ENCODE data around the gene FCRL4.

Gene FCRL4

DNA sequence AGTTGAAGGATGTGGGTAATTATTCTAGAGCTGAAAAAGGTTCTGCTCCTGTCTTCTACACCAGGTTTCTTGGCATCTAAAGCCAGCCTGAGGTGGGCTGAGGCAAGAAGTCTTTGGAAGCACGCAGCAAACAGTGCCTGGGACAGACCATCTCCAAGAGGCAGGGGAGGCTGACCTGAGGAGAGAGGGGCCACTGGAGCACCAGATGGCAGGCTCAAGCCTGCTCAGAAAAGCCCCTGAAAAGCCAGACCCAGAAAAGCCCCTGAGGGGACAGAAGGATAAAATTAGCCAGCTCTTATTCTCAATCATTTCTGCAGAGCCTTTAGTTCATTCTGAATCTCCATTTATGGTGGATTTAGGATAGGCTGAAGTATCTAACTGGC, 17.1 kb downstream of the FCRL4 start:
- no peak for DNase-seq (ENCODE audit: low read depth)
- TF ChIP-seq, protein P1, sequence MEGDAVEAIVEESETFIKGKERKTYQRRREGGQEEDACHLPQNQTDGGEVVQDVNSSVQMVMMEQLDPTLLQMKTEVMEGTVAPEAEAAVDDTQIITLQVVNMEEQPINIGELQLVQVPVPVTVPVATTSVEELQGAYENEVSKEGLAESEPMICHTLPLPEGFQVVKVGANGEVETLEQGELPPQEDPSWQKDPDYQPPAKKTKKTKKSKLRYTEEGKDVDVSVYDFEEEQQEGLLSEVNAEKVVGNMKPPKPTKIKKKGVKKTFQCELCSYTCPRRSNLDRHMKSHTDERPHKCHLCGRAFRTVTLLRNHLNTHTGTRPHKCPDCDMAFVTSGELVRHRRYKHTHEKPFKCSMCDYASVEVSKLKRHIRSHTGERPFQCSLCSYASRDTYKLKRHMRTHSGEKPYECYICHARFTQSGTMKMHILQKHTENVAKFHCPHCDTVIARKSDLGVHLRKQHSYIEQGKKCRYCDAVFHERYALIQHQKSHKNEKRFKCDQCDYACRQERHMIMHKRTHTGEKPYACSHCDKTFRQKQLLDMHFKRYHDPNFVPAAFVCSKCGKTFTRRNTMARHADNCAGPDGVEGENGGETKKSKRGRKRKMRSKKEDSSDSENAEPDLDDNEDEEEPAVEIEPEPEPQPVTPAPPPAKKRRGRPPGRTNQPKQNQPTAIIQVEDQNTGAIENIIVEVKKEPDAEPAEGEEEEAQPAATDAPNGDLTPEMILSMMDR (conservative IDR thresholded peaks at IDR 0.05; ENCODE audit: low read length), result no peak
- no peak overlapping the region for H3K4me3 ChIP-seq (ENCODE audit: low read length)

DNA sequence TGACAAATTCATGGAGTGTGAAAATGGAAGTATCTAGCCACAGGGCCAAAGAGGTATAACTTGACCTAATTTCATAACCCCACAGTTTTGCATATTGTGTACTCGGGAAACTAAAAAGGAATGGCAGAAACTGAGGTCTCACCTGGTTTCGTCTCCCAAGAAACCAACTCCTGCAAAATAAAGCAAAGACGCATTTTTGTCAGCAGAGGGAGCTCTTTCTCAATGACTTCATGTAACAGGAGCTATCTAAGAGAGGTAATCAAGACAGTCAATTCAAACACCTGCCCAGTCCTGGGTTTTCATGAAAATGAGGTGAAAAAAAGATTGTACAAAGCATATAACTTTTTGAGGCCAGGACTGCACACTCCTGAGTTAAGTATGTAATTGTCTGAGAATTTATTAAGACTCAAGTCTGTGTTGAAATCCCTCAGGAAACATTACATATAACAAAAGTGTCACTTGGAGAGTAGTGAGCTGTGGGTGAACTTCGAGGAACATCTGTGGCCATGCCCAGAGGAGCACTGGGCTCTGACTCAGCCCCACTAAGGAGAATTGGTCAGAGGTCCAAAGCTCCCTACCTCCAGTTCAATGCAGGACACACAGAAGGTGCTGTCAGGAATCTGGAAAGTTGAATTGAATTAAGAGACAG, 17.6 kb downstream of the FCRL4 start:
- TF ChIP-seq, protein P1 (conservative IDR thresholded peaks at IDR 0.05; ENCODE audit: low read length), result peak; percentile 76
- DNase-seq (ENCODE audit: low read depth), result peak; percentile 53
- H3K4me3 ChIP-seq (ENCODE audit: low read length), result no peak overlapping the region

DNA sequence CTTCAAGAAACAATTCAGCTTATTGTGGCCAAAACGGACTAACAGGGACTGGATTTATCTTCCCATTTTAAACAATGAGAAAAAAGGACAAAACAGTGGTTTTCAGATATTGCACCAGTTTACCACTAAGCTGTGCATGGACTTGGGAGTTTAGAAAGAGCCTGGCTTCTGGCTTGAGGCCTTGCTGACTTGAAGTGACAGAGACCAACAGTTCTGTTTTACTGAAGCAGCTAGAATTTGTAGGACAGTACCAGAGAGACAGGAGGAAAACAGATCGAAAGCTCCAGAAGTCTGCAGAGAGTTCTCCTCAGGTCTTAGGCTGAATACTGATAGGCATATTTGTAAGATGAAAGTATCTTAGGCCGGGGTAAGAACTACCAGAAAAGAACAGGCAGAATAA, 20.5 kb downstream of the FCRL4 start:
- no peak for DNase-seq (ENCODE audit: low read depth)
- H3K4me3 ChIP-seq (ENCODE audit: low read length), result no peak overlapping the region
- TF ChIP-seq, protein P1 (conservative IDR thresholded peaks at IDR 0.05; ENCODE audit: low read length), result no peak

DNA sequence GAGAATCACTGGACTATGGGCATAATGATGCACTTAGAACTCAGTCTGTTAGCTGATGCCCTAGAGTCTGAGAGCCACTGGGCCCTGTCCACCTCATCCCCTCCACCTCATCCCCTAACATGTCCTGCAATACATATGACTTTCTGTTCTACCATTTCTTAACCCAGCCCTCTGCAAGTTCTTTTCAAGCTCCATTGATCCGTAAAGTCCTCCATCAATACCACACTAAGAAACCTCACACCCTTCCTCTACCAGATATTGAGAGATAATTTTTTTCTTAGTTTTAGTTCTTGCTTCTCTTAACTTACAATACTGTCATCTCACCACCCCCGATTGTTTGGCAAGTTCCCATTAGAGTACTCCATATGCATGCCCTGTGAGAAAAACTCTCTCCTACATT, 22.1 kb downstream of the FCRL4 start:
- DNase-seq (ENCODE audit: low read depth), result no peak
- H3K4me3 ChIP-seq (ENCODE audit: low read length), result no peak overlapping the region
- TF ChIP-seq, protein P1 (conservative IDR thresholded peaks at IDR 0.05; ENCODE audit: low read length), result no peak

DNA sequence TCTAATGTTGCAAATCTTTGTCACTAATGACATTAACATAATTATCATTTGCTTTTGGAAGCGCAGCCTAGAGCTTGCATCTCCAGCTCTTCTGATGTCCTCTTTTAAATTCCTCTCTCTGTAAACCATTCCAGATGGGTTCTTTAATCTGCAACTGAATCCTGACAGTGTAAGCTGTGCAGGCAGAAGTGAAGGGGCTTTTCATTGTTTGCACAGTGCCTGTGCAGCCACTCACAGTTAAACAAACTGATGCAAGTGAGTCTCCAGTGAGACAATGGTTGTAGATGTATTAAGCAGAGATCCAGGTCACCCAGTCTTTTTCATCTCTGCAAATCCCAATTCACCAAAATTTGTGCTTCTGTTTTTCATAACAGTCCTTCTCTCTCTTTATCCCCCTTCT, 23.0 kb downstream of the FCRL4 start:
- no peak for DNase-seq (ENCODE audit: low read depth)
- TF ChIP-seq, protein P1 (conservative IDR thresholded peaks at IDR 0.05; ENCODE audit: low read length), result no peak

DNA sequence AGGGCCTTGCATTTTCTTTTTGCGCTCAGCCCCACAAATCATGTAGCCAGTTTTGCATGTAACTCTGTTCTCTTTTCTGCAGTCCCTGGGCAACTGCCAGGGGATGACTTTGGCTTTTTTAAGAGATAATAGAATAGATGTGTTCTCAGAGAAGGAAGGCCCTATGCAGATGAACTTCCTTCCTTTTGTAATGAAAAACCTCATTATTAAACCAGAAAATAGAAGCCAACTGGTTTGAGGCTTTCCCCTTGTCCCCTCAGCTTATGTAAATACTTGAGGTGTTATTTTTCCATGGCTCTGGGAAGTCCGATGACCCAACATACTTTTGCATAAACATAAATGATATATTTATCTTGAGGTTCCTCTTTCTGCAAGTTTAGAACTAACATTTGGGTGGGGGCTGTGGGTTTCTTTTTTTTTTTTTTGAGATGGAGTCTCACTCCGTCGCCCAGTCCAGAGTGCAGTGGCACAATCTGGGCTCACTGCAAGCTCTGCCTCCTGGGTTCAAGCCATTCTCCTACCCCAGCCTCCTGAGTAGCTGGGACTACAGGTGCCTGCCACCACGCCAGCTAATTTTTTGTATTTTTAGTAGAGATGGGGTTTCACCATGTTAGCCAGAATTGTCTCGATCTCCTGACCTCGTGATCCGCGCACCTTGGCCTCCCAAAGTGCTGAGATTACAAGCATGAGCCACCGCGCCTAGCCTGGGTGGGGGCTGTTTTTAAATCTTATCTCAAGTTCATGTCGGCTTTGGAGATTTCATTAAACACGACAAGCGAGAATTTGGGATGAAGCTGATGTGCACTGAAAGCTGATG, 31.2 kb downstream of the FCRL4 start:
- no peak overlapping the region for H3K4me3 ChIP-seq (ENCODE audit: low read length)
- DNase-seq (ENCODE audit: low read depth), result no peak
- TF ChIP-seq, protein P1 (conservative IDR thresholded peaks at IDR 0.05; ENCODE audit: low read length), result no peak

More for the DNA sequence above, 23.0 kb downstream of the FCRL4 start:
- H3K4me3 ChIP-seq (ENCODE audit: low read length), result no peak overlapping the region

DNA sequence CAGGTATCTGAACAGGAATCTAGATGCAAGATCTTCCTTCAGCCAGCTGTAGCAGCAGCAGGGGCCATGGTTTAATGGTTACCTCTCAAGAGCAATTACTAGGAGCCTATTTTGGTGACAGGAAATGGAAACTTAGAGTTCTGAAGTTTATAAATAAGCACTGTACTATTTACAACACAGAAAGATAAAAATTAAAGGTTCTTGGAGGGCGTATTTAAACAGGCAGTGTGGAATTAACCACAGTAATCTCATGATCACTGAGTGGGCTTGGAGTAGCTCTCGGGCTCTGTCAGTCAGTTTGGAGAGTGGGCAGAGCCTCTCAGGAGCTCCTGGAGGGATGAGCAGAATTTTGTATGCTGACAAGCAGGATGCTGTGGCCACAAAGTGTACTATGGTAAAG, 35.4 kb downstream of the FCRL4 start:
- no peak overlapping the region for H3K4me3 ChIP-seq (ENCODE audit: low read length)
- TF ChIP-seq, protein P1 (conservative IDR thresholded peaks at IDR 0.05; ENCODE audit: low read length), result no peak
- DNase-seq (ENCODE audit: low read depth), result no peak

Data from AG10803 (cell line).